Smooth muscle cell (in vitro differentiated cells): Measurements from ENCODE around the gene NPL. TPM values are rescaled to one million over a fixed set of nuclear protein-coding genes. Genes with fewer than 3 reads are reported as not detected.

Experiments
- DNase-seq: peaks from one replicate; lab custom pipeline; 2025; ENCODE audit not compliant: unreplicated experiment; lab: John Stamatoyannopoulos, UW
- H2AFZ ChIP-seq: fragments of 200-600 bp; sonication (generic); 2 replicates; pipeline ENCODE4 v1.6.0; 2016; ENCODE audit warnings: antibody characterized with exemption, low read depth, mild to moderate bottlenecking
- H3F3A ChIP-seq: fragments of 200-600 bp; sonication (generic); 2 replicates; pipeline ENCODE4 v1.6.0; 2017; ENCODE audit warnings: antibody characterized with exemption, low read depth
- H3K27ac ChIP-seq: fragments of 200-600 bp; sonication (generic); 2 replicates; pipeline ENCODE4 v1.5.1; 2016; ENCODE audit warnings: low read depth, mild to moderate bottlenecking
- H3K27me3 ChIP-seq: fragments of 200-600 bp; sonication (generic); 2 replicates; pipeline ENCODE4 v1.6.1; 2016; ENCODE audit warnings: low read depth, mild to moderate bottlenecking
- H3K36me3 ChIP-seq: fragments of 200-600 bp; sonication (generic); 2 replicates; pipeline ENCODE4 v1.5.1; 2016; ENCODE audit warnings: low read depth
- H3K4me1 ChIP-seq: fragments of 200-600 bp; sonication (generic); 2 replicates; pipeline ENCODE4 v1.5.1; 2016; ENCODE audit warnings: low read depth
- H3K4me2 ChIP-seq: fragments of 200-600 bp; sonication (generic); 2 replicates; pipeline ENCODE4 v1.6.0; 2016; ENCODE audit warnings: mild to moderate bottlenecking
- H3K4me3 ChIP-seq: fragments of 200-600 bp; sonication (generic); 2 replicates; pipeline ENCODE4 v1.5.1; 2016; ENCODE audit warnings: mild to moderate bottlenecking
- H3K79me2 ChIP-seq: fragments of 200-600 bp; sonication (generic); 2 replicates; pipeline ENCODE4 v1.6.0; 2016; ENCODE audit warnings: low read depth, mild to moderate bottlenecking
- H3K9ac ChIP-seq: fragments of 200-600 bp; sonication (generic); 2 replicates; pipeline ENCODE4 v1.6.0; 2016; ENCODE audit warnings: low read depth
- H3K9me3 ChIP-seq: fragments of 200-600 bp; sonication (generic); replicated peaks from 2 replicates; pipeline ENCODE4 v1.5.1; 2016; ENCODE audit warnings: low read depth
- H4K20me1 ChIP-seq: fragments of 200-600 bp; sonication (generic); 2 replicates; pipeline ENCODE4 v1.6.0; 2016; ENCODE audit warnings: low read depth
- WGBS: methylation state at CpG from one replicate; pipeline ENCODE4 v1.1.7; 2016; ENCODE audit warnings: low lambda C conversion rate; 5-methylcytosine and 5-hydroxymethylcytosine counted together
- polyA plus RNA-seq: library from polyadenylated mRNA; unstranded; fragments of >200 nt; fragmentation: Nextera tagmentation; extraction: Ambion mirVana; gene quantifications from 2 replicates; pipeline ENCODE4 v1.2.1, GENCODE V29; 2016
- total RNA-seq: library from RNA; depleted of rRNA; stranded (reverse); fragments of >200 nt; gene quantifications from 2 replicates; pipeline ENCODE4 v1.2.3, GENCODE V29; 2014
- TF ChIP-seq, protein P1 (sequence below): fragments of 200-600 bp; sonication (generic); IDR thresholded peaks from 2 replicates; pipeline ENCODE4 v1.5.1; 2017; ENCODE audit warnings: borderline replicate concordance, mild to moderate bottlenecking, antibody characterized with exemption; ENCODE audit not compliant: insufficient read depth, poor library complexity, severe bottlenecking

NPL gene
- total and polyA plus RNA-seq, 2 experiments from 2014 or later: 1.3 to 1.4 TPM

DNA sequence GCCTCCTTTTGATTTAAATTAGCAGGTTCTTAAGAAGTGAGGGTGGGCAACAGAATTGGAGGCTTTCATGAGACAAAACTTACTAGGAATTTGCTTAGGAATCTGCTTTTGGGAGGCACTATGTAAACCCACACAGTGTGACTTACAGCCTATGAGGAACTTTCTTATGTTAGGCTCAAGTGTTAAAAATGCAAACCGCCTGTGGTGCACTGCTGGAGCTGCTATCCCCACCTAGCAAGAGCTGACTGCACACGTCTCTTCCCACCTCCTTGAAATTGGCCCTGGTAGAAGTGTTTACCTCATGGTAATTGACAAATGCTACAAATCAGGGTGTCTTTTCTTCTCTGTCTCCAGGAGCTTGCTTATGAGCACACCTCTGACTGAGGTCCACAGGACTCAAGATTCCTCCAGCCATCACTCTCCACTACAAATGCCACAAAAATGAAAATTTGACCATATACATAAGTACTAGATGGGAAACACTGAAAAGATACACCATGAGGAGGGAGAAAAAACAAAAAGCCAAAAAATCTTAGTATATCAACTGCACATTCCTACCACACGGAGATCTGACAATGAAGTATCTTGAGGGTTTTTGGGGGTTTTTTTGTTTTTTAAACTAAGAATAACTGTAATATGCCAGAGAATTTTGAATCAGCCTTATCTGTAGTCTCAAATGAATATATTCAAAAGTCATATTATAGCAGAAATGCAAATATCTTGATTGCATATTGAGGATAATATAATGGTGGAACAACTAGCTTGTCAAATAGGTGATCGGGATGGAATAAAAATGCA lies 18.2 kb upstream of the NPL start:
- no peaks in the 10 kb centered on the region for H4K20me1 ChIP-seq
- H3K36me3 ChIP-seq: no peaks in the 10 kb centered on the region
- H3K9me3 ChIP-seq: no peaks in the 10 kb centered on the region
- 81% methylated on average over 4 of the region's 4 CpGs for WGBS
- H3K4me3 ChIP-seq: no peak overlapping the region
- no peak overlapping the region for H3K4me2 ChIP-seq
- no peak for DNase-seq
- no peaks in the 10 kb centered on the region for H3K27me3 ChIP-seq
- no peak overlapping the region for H2AFZ ChIP-seq
- TF ChIP-seq, protein P1, sequence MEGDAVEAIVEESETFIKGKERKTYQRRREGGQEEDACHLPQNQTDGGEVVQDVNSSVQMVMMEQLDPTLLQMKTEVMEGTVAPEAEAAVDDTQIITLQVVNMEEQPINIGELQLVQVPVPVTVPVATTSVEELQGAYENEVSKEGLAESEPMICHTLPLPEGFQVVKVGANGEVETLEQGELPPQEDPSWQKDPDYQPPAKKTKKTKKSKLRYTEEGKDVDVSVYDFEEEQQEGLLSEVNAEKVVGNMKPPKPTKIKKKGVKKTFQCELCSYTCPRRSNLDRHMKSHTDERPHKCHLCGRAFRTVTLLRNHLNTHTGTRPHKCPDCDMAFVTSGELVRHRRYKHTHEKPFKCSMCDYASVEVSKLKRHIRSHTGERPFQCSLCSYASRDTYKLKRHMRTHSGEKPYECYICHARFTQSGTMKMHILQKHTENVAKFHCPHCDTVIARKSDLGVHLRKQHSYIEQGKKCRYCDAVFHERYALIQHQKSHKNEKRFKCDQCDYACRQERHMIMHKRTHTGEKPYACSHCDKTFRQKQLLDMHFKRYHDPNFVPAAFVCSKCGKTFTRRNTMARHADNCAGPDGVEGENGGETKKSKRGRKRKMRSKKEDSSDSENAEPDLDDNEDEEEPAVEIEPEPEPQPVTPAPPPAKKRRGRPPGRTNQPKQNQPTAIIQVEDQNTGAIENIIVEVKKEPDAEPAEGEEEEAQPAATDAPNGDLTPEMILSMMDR: peak; percentile 35
- H3K27ac ChIP-seq: no peak overlapping the region
- no peaks in the 10 kb centered on the region for H3K79me2 ChIP-seq
- H3F3A ChIP-seq: no peaks in the 10 kb centered on the region
- no peak overlapping the region for H3K9ac ChIP-seq
- H3K4me1 ChIP-seq: no peaks in the 10 kb centered on the region

DNA sequence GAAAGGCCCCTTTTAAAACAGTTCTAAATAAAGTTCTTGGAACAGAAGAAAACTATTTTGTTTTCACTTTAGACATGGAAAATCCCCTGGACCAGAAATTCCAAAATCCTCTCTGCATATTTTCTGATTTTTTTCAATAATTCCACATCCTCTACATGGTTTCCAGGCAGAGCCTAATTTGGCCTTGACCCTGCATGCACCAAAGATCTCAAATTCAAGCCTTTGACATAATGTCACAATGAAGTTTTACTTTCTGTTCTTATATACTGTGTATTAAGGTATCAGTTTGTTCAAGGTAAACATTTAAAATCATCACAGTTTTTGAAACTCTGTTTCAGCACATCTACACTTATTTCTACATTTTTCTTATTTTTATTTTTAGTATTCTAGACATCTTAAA lies 12.2 kb upstream of the NPL start:
- TF ChIP-seq, protein P1: no peak
- no peak for DNase-seq

DNA sequence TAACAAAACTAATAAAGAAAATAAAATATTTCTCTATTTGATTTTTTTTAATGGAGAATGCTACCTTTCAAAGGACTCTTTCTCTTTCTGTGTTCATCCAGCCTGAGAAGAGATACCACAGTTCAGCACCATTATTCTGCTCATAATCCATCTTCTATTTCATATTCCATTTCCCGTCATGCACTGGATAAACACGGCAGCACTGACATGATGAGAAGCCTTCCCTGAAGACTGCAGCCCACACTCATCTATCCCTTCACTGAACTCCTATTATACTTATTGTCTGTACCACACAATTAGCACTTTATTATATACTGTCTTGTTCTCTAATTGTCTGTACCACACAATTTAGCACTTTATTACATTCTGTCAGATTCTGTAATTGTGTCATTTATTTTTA lies 10.7 kb upstream of the NPL start:
- no peaks in the 10 kb centered on the region for H3F3A ChIP-seq
- no peak overlapping the region for H3K9ac ChIP-seq
- 88% methylated on average over 2 of the region's 2 CpGs for WGBS
- H3K27ac ChIP-seq: no peak overlapping the region
- no peaks in the 10 kb centered on the region for H4K20me1 ChIP-seq
- no peak overlapping the region for H3K4me3 ChIP-seq
- peaks cover 9% of the 10 kb centered on the region for H3K4me1 ChIP-seq
- H3K36me3 ChIP-seq: no peaks in the 10 kb centered on the region
- H2AFZ ChIP-seq: no peak overlapping the region
- no peaks in the 10 kb centered on the region for H3K9me3 ChIP-seq
- TF ChIP-seq, protein P1: no peak
- DNase-seq: no peak
- no peaks in the 10 kb centered on the region for H3K79me2 ChIP-seq
- no peaks in the 10 kb centered on the region for H3K27me3 ChIP-seq
- H3K4me2 ChIP-seq: no peak overlapping the region

More for the DNA sequence above, 12.2 kb upstream of the NPL start:
- Histone ChIP-seq H3K27me3 (no peaks in the 10 kb centered on the region), H2AFZ (no peak overlapping the region), H3K4me1 (no peaks in the 10 kb centered on the region), H3K4me3 (no peak overlapping the region), H3K4me2 (no peak overlapping the region), H3K9ac (no peak overlapping the region), H3K79me2 (no peaks in the 10 kb centered on the region), H3K27ac (no peak overlapping the region), H3K36me3 (no peaks in the 10 kb centered on the region), H4K20me1 (no peaks in the 10 kb centered on the region), H3F3A (no peaks in the 10 kb centered on the region), H3K9me3 (no peaks in the 10 kb centered on the region)

DNA sequence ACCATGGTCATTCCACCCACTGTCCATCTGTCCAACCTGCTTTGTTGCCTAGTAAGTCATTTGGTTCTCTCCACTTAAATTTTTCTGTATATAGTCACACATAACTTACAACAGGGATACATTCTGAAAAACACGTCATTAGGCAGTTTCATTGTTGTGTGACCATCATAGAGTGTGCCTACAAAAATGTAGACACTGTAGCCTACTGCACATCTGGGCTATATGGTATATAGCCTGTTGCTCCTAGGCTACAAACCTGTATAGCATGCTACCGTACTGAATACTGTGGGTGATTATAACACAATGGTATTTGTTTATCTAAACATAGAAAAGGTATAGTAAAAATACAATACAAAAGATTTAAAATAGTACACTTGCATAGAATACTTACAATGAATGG lies 10.0 kb upstream of the NPL start:
- WGBS: 85% methylated on average over 2 of the region's 2 CpGs
- H3K27ac ChIP-seq: no peak overlapping the region

More for the DNA sequence above, 10.0 kb upstream of the NPL start:
- no peaks in the 10 kb centered on the region for H3K36me3 ChIP-seq
- H3K9ac ChIP-seq: no peak overlapping the region
- no peak overlapping the region for H2AFZ ChIP-seq
- H3K4me2 ChIP-seq: no peak overlapping the region
- TF ChIP-seq, protein P1: no peak
- H3F3A ChIP-seq: no peaks in the 10 kb centered on the region
- DNase-seq: no peak
- no peaks in the 10 kb centered on the region for H3K79me2 ChIP-seq
- peaks cover 9% of the 10 kb centered on the region for H3K4me1 ChIP-seq
- no peaks in the 10 kb centered on the region for H3K27me3 ChIP-seq
- no peaks in the 10 kb centered on the region for H4K20me1 ChIP-seq
- no peaks in the 10 kb centered on the region for H3K9me3 ChIP-seq
- no peak overlapping the region for H3K4me3 ChIP-seq
